Stimulated activated naive B cell treated with anti-CD40 and anti-IgM and Interleukin-4, amounts not matched to agents 10 μg/mL and 1 μg/mL and 100 μg/mL, for 72 hours (primary cell): ENCODE measurements around the gene NAT14.

ENCODE experiments used
- ATAC-seq, 2 donors: fragments of 150-1000 bp; cut with Tn5 transposase; replicated peaks; 2 replicates each; pipeline ENCODE4 v1.10.0; 2021; ENCODE audit warnings: moderate library complexity in 1 of 2
- DNase-seq: peaks from one replicate; pipeline ENCODE4 v3.0.0; 2021
- H3K27ac Mint-ChIP-seq: one replicate; pipeline ENCODE4 v1.8.0; 2022; ENCODE audit warnings: mild to moderate bottlenecking, mixed read lengths
- H3K27me3 Mint-ChIP-seq, 2 donors: one replicate each; pipeline ENCODE4 v1.8.0; 2022; ENCODE audit warnings: mixed read lengths in 2 of 2
- H3K36me3 Mint-ChIP-seq, 2 donors: one replicate each; pipeline ENCODE4 v1.8.0; 2022; ENCODE audit warnings: mixed read lengths in 2 of 2, mild to moderate bottlenecking in 1 of 2
- H3K4me1 Mint-ChIP-seq, 2 donors: one replicate each; pipeline ENCODE4 v1.8.0; 2022; ENCODE audit warnings: mixed read lengths in 2 of 2, mild to moderate bottlenecking in 1 of 2
- H3K4me3 Mint-ChIP-seq, 2 donors: one replicate each; pipeline ENCODE4 v1.8.0; 2022; ENCODE audit warnings: mild to moderate bottlenecking in 2 of 2, mixed read lengths in 2 of 2, moderate library complexity in 1 of 2
- H3K9me3 Mint-ChIP-seq, 2 donors: one replicate each; pipeline ENCODE4 v1.8.0; 2022; ENCODE audit warnings: mixed read lengths in 2 of 2, mild to moderate bottlenecking in 1 of 2

The NAT14 gene

DNA sequence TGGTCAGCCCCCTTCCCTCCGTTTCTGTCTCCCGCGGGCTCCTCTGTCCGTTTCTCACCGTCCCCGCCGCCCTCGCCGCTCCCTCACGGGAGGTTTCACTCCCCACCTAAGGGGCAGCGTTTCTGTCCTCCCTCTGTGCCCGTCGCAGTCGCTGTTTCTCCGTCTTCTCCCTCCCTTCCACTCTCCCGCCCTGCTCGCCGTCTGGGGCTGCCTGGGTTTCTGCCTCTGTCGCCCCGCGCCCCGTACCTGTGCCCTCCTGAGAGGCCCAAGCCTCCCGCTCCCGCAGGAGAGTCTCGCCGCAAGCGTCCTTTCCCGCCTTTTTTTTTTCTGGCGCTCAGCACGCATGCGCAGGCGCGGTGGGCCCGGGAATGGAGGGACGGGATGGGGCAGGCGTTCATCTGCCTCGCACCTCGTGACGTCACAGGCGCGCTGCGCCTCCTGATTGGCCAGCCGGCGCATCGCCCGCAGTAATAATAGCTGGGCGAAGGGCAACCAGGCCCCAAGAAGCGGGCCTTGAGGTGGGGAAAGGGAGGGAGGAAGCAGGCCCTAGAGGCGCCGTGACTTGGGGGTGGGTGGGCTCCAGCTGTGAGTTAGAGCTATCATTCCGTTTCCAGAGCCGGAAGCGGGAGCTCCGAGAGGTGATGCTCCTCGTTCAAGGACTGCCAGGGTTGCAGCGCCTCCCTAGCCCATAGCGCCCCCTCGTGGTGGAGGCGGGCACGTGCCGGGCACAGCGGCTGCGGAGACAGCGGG, 18.7 kb downstream of the NAT14 start:
- H3K36me3 Mint-ChIP-seq = peaks cover 9 to 20% of the 10 kb centered on the region in 2 donors
- DNase-seq (peak; percentile 95), ATAC-seq (peak; percentile 97 to 98)
- H3K27me3 Mint-ChIP-seq = peaks cover 0 to 8% of the 10 kb centered on the region in 2 donors
- peak overlapping the region; percentile 97 for H3K27ac Mint-ChIP-seq
- H3K4me1 Mint-ChIP-seq = peaks cover 22 to 37% of the 10 kb centered on the region in 2 donors
- peak overlapping the region; percentile 85 to 86 for H3K4me3 Mint-ChIP-seq
- peaks cover 3 to 8% of the 10 kb centered on the region in 2 donors for H3K9me3 Mint-ChIP-seq

GRCh38 chr19:55504252-55504603, 19.2 kb downstream of the NAT14 start:
- H3K27ac Mint-ChIP-seq = peak overlapping the region; percentile 97

GRCh38 chr19:55504981-55505380, 20.0 kb downstream of the NAT14 start:
- peaks cover 18 to 27% of the 10 kb centered on the region in 2 donors for H3K4me1 Mint-ChIP-seq
- H3K27ac Mint-ChIP-seq = no peak overlapping the region
- ATAC-seq (no peak), DNase-seq (no peak)
- peaks cover 0 to 13% of the 10 kb centered on the region in 2 donors for H3K27me3 Mint-ChIP-seq
- H3K36me3 Mint-ChIP-seq = peaks cover 9 to 14% of the 10 kb centered on the region in 2 donors
- peaks cover 3 to 8% of the 10 kb centered on the region in 2 donors for H3K9me3 Mint-ChIP-seq
- H3K4me3 Mint-ChIP-seq = no peak overlapping the region

More at GRCh38 chr19:55504252-55504603, 19.2 kb downstream of the NAT14 start:
- ATAC-seq (no peak), DNase-seq (no peak)
- peaks cover 3 to 8% of the 10 kb centered on the region in 2 donors for H3K9me3 Mint-ChIP-seq
- peaks cover 9 to 16% of the 10 kb centered on the region in 2 donors for H3K36me3 Mint-ChIP-seq
- peaks cover 0 to 12% of the 10 kb centered on the region in 2 donors for H3K27me3 Mint-ChIP-seq
- peaks cover 21 to 34% of the 10 kb centered on the region in 2 donors for H3K4me1 Mint-ChIP-seq
- peak overlapping the region; percentile 85 to 86 for H3K4me3 Mint-ChIP-seq

DNA sequence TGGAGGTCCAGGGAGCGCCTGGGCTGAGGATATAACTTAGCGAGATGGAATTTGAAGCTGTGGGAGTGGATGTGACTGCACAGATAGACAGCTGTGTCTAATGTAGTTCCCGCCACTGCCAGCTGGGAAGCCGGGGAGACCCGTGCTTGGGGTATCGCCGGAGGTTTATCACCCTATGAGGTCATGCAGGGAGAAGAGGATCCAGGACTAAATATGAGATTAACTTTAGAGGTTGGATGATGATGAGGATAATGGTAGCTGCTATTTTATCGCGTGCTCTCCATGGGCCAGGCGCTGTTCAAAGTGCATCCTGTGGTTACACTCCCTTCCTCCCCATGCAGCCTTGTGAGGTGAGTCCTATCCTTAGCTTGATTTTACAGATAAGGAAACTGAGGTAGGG, 23.1 kb downstream of the NAT14 start:
- peaks cover 2 to 6% of the 10 kb centered on the region in 2 donors for H3K9me3 Mint-ChIP-seq
- H3K4me3 Mint-ChIP-seq = no peak overlapping the region
- H3K36me3 Mint-ChIP-seq = peaks cover 5 to 7% of the 10 kb centered on the region in 2 donors
- no peak for ATAC-seq
- peaks cover 9 to 12% of the 10 kb centered on the region in 2 donors for H3K4me1 Mint-ChIP-seq
- H3K27ac Mint-ChIP-seq = no peak overlapping the region
- peaks cover 14 to 25% of the 10 kb centered on the region in 2 donors for H3K27me3 Mint-ChIP-seq
- DNase-seq = no peak

DNA sequence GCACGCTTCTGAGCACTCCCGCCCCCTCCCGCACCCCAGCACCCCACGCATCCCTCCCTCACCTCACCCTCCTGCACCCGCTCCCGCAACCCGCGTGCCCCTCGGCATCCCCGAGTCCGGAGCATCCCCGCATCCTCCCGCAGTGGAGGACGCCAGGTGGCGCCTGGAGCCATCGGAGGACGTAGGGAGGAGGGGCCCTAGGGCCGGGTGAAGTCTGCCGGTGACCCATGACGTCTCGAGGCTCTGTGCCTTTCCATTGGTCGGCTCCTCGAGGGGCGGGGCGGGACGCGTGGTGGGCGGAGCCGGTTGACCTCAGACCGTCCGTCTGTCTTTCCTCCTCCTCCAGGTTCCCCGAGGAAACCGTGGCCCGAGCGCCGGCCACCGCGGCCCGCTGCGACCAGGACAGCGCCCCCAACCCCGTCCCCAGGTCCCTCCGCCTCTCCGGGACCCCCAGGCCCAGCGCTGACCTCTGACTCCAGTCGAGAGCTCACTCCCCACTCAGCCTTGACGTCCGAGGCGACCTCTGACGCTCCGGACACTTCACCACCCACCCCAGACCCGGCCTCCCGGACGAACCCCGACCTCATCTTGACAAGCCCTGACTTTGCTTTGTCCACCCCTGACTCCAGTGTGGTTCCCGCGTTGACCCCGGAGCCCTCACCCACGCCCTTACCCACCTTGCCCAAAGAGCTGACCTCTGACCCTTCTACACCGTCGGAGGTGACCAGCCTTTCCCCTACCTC, 32.1 kb downstream of the NAT14 start:
- peak overlapping the region; percentile 98 for H3K27ac Mint-ChIP-seq
- ATAC-seq (peak; percentile 100), DNase-seq (peak; percentile 90)
- no peaks in the 10 kb centered on the region for H3K9me3 Mint-ChIP-seq
- H3K4me1 Mint-ChIP-seq = peaks cover 3 to 9% of the 10 kb centered on the region in 2 donors
- peaks cover 8 to 16% of the 10 kb centered on the region in 2 donors for H3K27me3 Mint-ChIP-seq
- H3K4me3 Mint-ChIP-seq = peak overlapping the region; percentile 88
- H3K36me3 Mint-ChIP-seq = no peaks in the 10 kb centered on the region

DNA sequence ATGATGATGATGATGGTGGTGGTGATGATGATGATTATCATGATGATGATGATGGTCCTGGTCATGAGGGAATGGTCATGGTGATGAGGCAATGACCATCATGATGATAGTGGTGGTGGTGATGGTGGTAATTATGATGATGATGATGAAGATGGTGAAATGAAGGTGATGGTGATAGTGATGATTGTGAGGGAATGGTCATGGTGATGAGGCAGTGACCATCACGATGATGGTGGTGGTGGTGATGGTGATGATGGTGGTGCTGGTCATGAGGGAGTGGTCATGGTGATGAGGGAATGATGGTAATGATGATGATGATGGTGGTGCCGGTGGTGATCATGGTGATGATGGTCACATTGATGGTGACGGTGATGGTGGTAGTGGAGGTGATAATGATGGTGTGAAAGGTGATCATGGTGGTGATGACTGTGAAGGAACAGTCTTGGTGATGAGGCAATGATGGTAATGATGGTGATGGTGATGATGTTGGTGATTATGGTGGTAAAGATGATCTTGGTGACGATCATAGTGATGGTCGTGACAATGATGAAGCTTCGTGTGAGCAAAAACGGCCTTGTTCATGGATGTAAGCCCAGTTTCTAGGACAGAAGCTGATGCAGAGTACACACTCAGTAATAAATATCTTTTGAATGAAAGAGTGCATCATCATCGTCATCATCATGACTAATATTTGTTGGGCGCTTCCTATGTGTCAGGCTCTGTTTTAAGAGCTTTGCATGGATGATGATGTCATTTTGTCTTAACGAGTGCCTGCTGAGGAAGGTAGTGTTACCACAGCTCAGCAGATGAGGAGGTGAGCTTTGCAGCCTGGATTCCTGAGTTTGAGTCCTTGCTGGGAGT, 34.7 kb downstream of the NAT14 start:
- Mint-ChIP-seq H3K27me3 (peaks cover 4 to 7% of the 10 kb centered on the region in 2 donors), H3K4me3 (no peak overlapping the region), H3K36me3 (no peaks in the 10 kb centered on the region), H3K9me3 (no peaks in the 10 kb centered on the region), H3K4me1 (peaks cover 3 to 9% of the 10 kb centered on the region in 2 donors), H3K27ac (no peak overlapping the region)
- ATAC-seq (no peak), DNase-seq (no peak)

- peaks cover 12 to 14% of the 10 kb centered on the region in 2 donors for H3K27me3 Mint-ChIP-seq
Observed at GRCh38 chr19:55520691-55521292, 35.8 kb downstream of the NAT14 start.

GRCh38 chr19:55525289-55526101, 40.5 kb downstream of the NAT14 start:
- DNase-seq (no peak), ATAC-seq (no peak)
- Mint-ChIP-seq H3K4me3 (no peak overlapping the region), H3K36me3 (no peaks in the 10 kb centered on the region), H3K9me3 (no peaks in the 10 kb centered on the region), H3K27me3 (peaks cover 12 to 18% of the 10 kb centered on the region in 2 donors), H3K27ac (no peak overlapping the region), H3K4me1 (no peaks in the 10 kb centered on the region)

More at GRCh38 chr19:55520691-55521292, 35.8 kb downstream of the NAT14 start:
- ATAC-seq = no peak
- DNase-seq = no peak
- no peak overlapping the region for H3K27ac Mint-ChIP-seq
- H3K4me3 Mint-ChIP-seq = no peak overlapping the region
- H3K36me3 Mint-ChIP-seq = no peaks in the 10 kb centered on the region
- H3K4me1 Mint-ChIP-seq = peaks cover 3 to 9% of the 10 kb centered on the region in 2 donors
- H3K9me3 Mint-ChIP-seq = no peaks in the 10 kb centered on the region

GRCh38 chr19:55526216-55527196, 41.5 kb downstream of the NAT14 start:
- Mint-ChIP-seq H3K4me1 (no peaks in the 10 kb centered on the region), H3K36me3 (no peaks in the 10 kb centered on the region), H3K4me3 (no peak overlapping the region), H3K27me3 (peaks cover 12 to 18% of the 10 kb centered on the region in 2 donors), H3K9me3 (no peaks in the 10 kb centered on the region), H3K27ac (no peak overlapping the region)
- peak; percentile 33 to 36 for ATAC-seq
- DNase-seq = no peak

- Mint-ChIP-seq H3K27ac (no peak overlapping the region), H3K4me1 (no peaks in the 10 kb centered on the region), H3K4me3 (no peak overlapping the region), H3K9me3 (no peaks in the 10 kb centered on the region), H3K27me3 (peaks cover 8 to 18% of the 10 kb centered on the region in 2 donors), H3K36me3 (no peaks in the 10 kb centered on the region)
- ATAC-seq (no peak), DNase-seq (no peak)
Observed at GRCh38 chr19:55527197-55528029, 42.4 kb downstream of the NAT14 start.

GRCh38 chr19:55528030-55528803, 43.2 kb downstream of the NAT14 start:
- Mint-ChIP-seq H3K27me3 (peaks cover 8 to 18% of the 10 kb centered on the region in 2 donors), H3K27ac (no peak overlapping the region), H3K4me3 (no peak overlapping the region), H3K4me1 (no peaks in the 10 kb centered on the region), H3K36me3 (no peaks in the 10 kb centered on the region), H3K9me3 (no peaks in the 10 kb centered on the region)
- DNase-seq = no peak
- no peak for ATAC-seq
